Measurements from ENCODE around the gene ADGRE3. TPM values are rescaled to one million over a fixed set of nuclear protein-coding genes. Genes with fewer than 3 reads are reported as not detected.

Gene ADGRE3
- total and polyA plus RNA-seq, 4 donors: 0.15 to 0.67 (median 0.22) TPM

DNA sequence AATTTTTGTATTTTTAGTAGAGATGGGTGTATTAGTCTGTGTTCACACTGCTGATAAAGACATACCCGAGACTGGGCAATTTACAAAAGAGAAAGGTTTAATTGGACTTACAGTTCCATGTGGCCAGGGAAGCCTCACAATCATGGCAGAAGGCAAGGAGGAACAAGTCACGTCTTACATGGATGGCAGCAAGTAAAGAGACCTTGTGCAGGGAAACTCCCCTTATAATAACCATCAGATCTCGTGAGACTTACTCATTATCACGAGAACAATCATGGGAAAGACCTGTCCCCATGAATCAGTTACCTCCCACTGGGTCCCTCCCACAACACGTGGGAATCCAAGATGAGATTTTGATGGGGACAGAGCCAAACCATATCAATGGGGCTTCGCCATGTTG is 29.8 kb upstream of the ADGRE3 start:
- no peak for DNase-seq (ENCODE audit: low spot score)
- no peak for TF ChIP-seq FOXA1 (IDR thresholded peaks at IDR 0.05)
- TF ChIP-seq EGR1 (IDR thresholded peaks at IDR 0.05; ENCODE audit: low read depth in 2 of 2): no peak
- TF ChIP-seq ATF3 (IDR thresholded peaks at IDR 0.05): no peak
- no peak for TF ChIP-seq FOXA2 (IDR thresholded peaks at IDR 0.05)
- TF ChIP-seq GABPA (IDR thresholded peaks at IDR 0.05 in 1 of 2, conservative IDR thresholded peaks at IDR 0.05 in 1 of 2): no peak
- TF ChIP-seq ZBTB33 (IDR thresholded peaks at IDR 0.05): no peak
- TF ChIP-seq JUND (IDR thresholded peaks at IDR 0.05): no peak
- no peak for TF ChIP-seq HNF4A (conservative IDR thresholded peaks at IDR 0.05)
- TF ChIP-seq HNF4G (IDR thresholded peaks at IDR 0.05): no peak
- no peak for TF ChIP-seq YY1 (IDR thresholded peaks at IDR 0.05)
- Histone ChIP-seq H3K27ac (ENCODE audit: low read depth in 1 of 2, low read length in 2 of 2) (no peak overlapping the region), H3K4me3 (ENCODE audit: low read depth in 1 of 3, low read length in 3 of 3) (no peak overlapping the region), H3K9me3 (ENCODE audit: control insufficient read depth in 4 of 4, low read length in 3 of 4) (peaks cover 0 to 8% (median 4%) of the 10 kb centered on the region in 4 donors), H3K4me1 (ENCODE audit: control insufficient read depth in 4 of 4, insufficient read depth in 4 of 4, low read length in 3 of 4) (no peaks in the 10 kb centered on the region), H3K36me3 (ENCODE audit: control insufficient read depth in 4 of 4, insufficient read depth in 3 of 4, low read depth in 1 of 4, low read length in 3 of 4) (peaks cover 40 to 89% (median 67%) of the 10 kb centered on the region in 4 donors), H3K27me3 (ENCODE audit: control insufficient read depth in 4 of 4, insufficient read depth in 4 of 4, low read length in 3 of 4) (no peaks in the 10 kb centered on the region), H3K9ac (ENCODE audit: low read depth in 1 of 2, low read length in 2 of 2) (no peak overlapping the region)
- 92% methylated on average over 6 of the region's 6 CpGs for WGBS

DNA sequence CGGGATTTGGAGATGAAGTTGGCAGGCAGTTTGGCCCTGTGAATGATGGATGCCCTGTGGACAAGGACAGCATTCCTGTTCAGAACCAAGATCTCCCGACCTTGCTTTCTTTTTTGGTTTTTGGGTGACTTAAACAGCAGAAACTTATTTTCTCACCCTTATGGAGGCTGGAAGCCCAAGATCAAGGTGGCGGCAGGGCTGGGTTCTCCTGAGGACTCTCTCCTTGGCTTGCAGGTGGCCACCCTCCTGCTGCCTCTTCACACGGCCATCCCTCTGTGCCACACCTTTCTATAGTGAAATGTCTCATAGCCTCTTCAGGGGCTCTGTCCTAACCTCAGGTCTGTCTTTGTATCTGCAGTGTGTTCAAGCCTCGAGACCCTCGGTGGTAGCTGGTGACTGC is 29.2 kb upstream of the ADGRE3 start:
- no peak overlapping the region for H3K9ac ChIP-seq (ENCODE audit: low read depth in 1 of 2, low read length in 2 of 2)
- H3K4me1 ChIP-seq (ENCODE audit: control insufficient read depth in 4 of 4, insufficient read depth in 4 of 4, low read length in 3 of 4): no peaks in the 10 kb centered on the region
- H3K4me3 ChIP-seq (ENCODE audit: low read depth in 1 of 3, low read length in 3 of 3): no peak overlapping the region
- 97% methylated on average over 6 of the region's 6 CpGs for WGBS
- H3K9me3 ChIP-seq (ENCODE audit: control insufficient read depth in 4 of 4, low read length in 3 of 4): peaks cover 0 to 7% (median 3%) of the 10 kb centered on the region in 4 donors
- no peak overlapping the region for H3K27ac ChIP-seq (ENCODE audit: low read depth in 1 of 2, low read length in 2 of 2)
- H3K36me3 ChIP-seq (ENCODE audit: control insufficient read depth in 4 of 4, insufficient read depth in 3 of 4, low read depth in 1 of 4, low read length in 3 of 4): peaks cover 43 to 88% (median 66%) of the 10 kb centered on the region in 4 donors
- TF ChIP-seq SP1 (IDR thresholded peaks at IDR 0.05): no peak
- no peak for TF ChIP-seq HNF4A (conservative IDR thresholded peaks at IDR 0.05)
- TF ChIP-seq, protein P1, sequence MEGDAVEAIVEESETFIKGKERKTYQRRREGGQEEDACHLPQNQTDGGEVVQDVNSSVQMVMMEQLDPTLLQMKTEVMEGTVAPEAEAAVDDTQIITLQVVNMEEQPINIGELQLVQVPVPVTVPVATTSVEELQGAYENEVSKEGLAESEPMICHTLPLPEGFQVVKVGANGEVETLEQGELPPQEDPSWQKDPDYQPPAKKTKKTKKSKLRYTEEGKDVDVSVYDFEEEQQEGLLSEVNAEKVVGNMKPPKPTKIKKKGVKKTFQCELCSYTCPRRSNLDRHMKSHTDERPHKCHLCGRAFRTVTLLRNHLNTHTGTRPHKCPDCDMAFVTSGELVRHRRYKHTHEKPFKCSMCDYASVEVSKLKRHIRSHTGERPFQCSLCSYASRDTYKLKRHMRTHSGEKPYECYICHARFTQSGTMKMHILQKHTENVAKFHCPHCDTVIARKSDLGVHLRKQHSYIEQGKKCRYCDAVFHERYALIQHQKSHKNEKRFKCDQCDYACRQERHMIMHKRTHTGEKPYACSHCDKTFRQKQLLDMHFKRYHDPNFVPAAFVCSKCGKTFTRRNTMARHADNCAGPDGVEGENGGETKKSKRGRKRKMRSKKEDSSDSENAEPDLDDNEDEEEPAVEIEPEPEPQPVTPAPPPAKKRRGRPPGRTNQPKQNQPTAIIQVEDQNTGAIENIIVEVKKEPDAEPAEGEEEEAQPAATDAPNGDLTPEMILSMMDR (IDR thresholded peaks at IDR 0.05; ENCODE audit: low read depth, low read length, missing input control): no peak
- no peak for TF ChIP-seq JUND (IDR thresholded peaks at IDR 0.05)
- TF ChIP-seq ATF3 (IDR thresholded peaks at IDR 0.05): no peak
- TF ChIP-seq RXRA (IDR thresholded peaks at IDR 0.05): no peak
- TF ChIP-seq YY1 (IDR thresholded peaks at IDR 0.05): no peak
- TF ChIP-seq HNF4G (IDR thresholded peaks at IDR 0.05): no peak
- TF ChIP-seq TAF1 (conservative IDR thresholded peaks at IDR 0.05): no peak
- no peak for TF ChIP-seq FOXA1 (IDR thresholded peaks at IDR 0.05)
- TF ChIP-seq FOXA2 (IDR thresholded peaks at IDR 0.05): no peak
- TF ChIP-seq, protein P2, sequence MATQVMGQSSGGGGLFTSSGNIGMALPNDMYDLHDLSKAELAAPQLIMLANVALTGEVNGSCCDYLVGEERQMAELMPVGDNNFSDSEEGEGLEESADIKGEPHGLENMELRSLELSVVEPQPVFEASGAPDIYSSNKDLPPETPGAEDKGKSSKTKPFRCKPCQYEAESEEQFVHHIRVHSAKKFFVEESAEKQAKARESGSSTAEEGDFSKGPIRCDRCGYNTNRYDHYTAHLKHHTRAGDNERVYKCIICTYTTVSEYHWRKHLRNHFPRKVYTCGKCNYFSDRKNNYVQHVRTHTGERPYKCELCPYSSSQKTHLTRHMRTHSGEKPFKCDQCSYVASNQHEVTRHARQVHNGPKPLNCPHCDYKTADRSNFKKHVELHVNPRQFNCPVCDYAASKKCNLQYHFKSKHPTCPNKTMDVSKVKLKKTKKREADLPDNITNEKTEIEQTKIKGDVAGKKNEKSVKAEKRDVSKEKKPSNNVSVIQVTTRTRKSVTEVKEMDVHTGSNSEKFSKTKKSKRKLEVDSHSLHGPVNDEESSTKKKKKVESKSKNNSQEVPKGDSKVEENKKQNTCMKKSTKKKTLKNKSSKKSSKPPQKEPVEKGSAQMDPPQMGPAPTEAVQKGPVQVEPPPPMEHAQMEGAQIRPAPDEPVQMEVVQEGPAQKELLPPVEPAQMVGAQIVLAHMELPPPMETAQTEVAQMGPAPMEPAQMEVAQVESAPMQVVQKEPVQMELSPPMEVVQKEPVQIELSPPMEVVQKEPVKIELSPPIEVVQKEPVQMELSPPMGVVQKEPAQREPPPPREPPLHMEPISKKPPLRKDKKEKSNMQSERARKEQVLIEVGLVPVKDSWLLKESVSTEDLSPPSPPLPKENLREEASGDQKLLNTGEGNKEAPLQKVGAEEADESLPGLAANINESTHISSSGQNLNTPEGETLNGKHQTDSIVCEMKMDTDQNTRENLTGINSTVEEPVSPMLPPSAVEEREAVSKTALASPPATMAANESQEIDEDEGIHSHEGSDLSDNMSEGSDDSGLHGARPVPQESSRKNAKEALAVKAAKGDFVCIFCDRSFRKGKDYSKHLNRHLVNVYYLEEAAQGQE (IDR thresholded peaks at IDR 0.05): no peak
- no peak for TF ChIP-seq GABPA (IDR thresholded peaks at IDR 0.05 in 1 of 2, conservative IDR thresholded peaks at IDR 0.05 in 1 of 2)
- no peak for TF ChIP-seq ZBTB33 (IDR thresholded peaks at IDR 0.05)
- TF ChIP-seq MAX (IDR thresholded peaks at IDR 0.05): no peak
- TF ChIP-seq NR2F2 (IDR thresholded peaks at IDR 0.05): no peak
- no peak for TF ChIP-seq RAD21 (IDR thresholded peaks at IDR 0.05)
- TF ChIP-seq EGR1 (IDR thresholded peaks at IDR 0.05; ENCODE audit: low read depth in 2 of 2): no peak
- H3K27me3 ChIP-seq (ENCODE audit: control insufficient read depth in 4 of 4, insufficient read depth in 4 of 4, low read length in 3 of 4): no peaks in the 10 kb centered on the region
- no peak for DNase-seq (ENCODE audit: low spot score)

Data from liver (tissue), 9 donors.